Neural progenitor cell (in vitro differentiated cells): ENCODE measurements around the gene SMPX.

Experiments
- CTCF ChIP-seq: fragments of 200-600 bp; sonication (generic); IDR thresholded peaks from 2 replicates; pipeline ENCODE4 v1.5.1; 2017; ENCODE audit warnings: antibody characterized with exemption, mild to moderate bottlenecking
- EZH2 ChIP-seq: fragments of 200-600 bp; sonication (generic); IDR thresholded peaks from 2 replicates; pipeline ENCODE4 v1.6.1; 2017; ENCODE audit warnings: antibody characterized with exemption, mild to moderate bottlenecking, moderate library complexity
- EZH2phosphoT487 ChIP-seq: fragments of 200-600 bp; sonication (generic); IDR thresholded peaks from 2 replicates; pipeline ENCODE4 v1.6.1; 2017; ENCODE audit warnings: antibody characterized with exemption

GRCh38 chrX:21698272-21698671 is 59.6 kb downstream of the SMPX start:
- TF ChIP-seq CTCF, result no peak
- TF ChIP-seq EZH2, result no peak
- TF ChIP-seq EZH2phosphoT487, result no peak
